T-cell (primary cell): ENCODE measurements around the gene NLRP9. TPM values are rescaled to one million over a fixed set of nuclear protein-coding genes. Genes with fewer than 3 reads are reported as not detected.

Source experiments
- ATAC-seq, 4 experiments: fragments of 200-7000 bp in 3 of 4; fragments of 150-1000 bp in 1 of 4; cut with Tn5 transposase; replicated peaks in 1 of 4; 1 replicate in 3 of 4; 2 replicates in 1 of 4; pipeline ENCODE4 v1.10.0; 2021; ENCODE audit warnings: moderate library complexity in 3 of 4, mild to moderate bottlenecking in 2 of 4, moderate number of reproducible peaks in 1 of 4
- CTCF ChIA-PET, 2 donors: fragments of 300-600 bp; sonication (Branson Sonifier 250); formaldehyde crosslinking; loops; one replicate each; lab custom pipeline; 2022; ENCODE audit warnings: antibody characterized with exemption in 2 of 2; lab: Charles Lee
- POLR2A ChIA-PET, 2 donors: fragments of 300-600 bp; sonication (Branson Sonifier 250); formaldehyde crosslinking; loops; one replicate each; lab custom pipeline; 2022; ENCODE audit warnings: antibody characterized with exemption in 2 of 2; lab: Charles Lee
- DNase-seq, 35 experiments: peaks; one replicate each; pipeline versions ENCODE4 v3.0.0 to v3.0.0-alpha.2; 2013 to 2023
- H3K27ac ChIP-seq: one replicate; pipeline ENCODE4 v1.5.1; 2013; ENCODE audit warnings: low read length
- H3K27me3 ChIP-seq, 2 experiments: replicated peaks in 1 of 2; 1 replicate in 1 of 2; 2 replicates in 1 of 2; pipeline versions ENCODE4 v1.6.1 to v1.7.0; 2013; ENCODE audit warnings: low read length in 1 of 2, mixed read lengths in 1 of 2; ENCODE audit not compliant: control insufficient read depth in 2 of 2, insufficient read depth in 2 of 2; ENCODE audit errors: extremely low read depth in 1 of 2
- H3K36me3 ChIP-seq, 2 donors: 1 replicate in 1 of 2; 2 replicates in 1 of 2; pipeline versions ENCODE4 v1.6.1 to v1.7.0; 2013; ENCODE audit warnings: low read length in 1 of 2; ENCODE audit not compliant: control insufficient read depth in 2 of 2, insufficient read depth in 1 of 2; ENCODE audit errors: extremely low read depth in 1 of 2
- H3K4me1 ChIP-seq, 2 experiments: 1 replicate in 1 of 2; 2 replicates in 1 of 2; pipeline versions ENCODE4 v1.6.1 to v1.7.0; 2013; ENCODE audit warnings: low read length in 2 of 2, mixed read lengths in 1 of 2; ENCODE audit not compliant: insufficient read depth in 2 of 2, control insufficient read depth in 1 of 2; ENCODE audit errors: extremely low read depth in 1 of 2
- H3K4me3 ChIP-seq, 2 donors: 1 replicate in 1 of 2; 2 replicates in 1 of 2; pipeline versions ENCODE4 v1.5.1 to v1.7.0; 2013; ENCODE audit warnings: mild to moderate bottlenecking in 2 of 2, low read length in 1 of 2, moderate library complexity in 1 of 2; ENCODE audit not compliant: control insufficient read depth in 1 of 2; ENCODE audit errors: extremely low read depth in 1 of 2
- H3K9me3 ChIP-seq: 2 replicates; pipeline ENCODE4 v1.7.0; 2013
- H3K27ac Mint-ChIP-seq, 2 donors: one replicate each; pipeline ENCODE4 v1.8.0; 2020 to 2021; ENCODE audit warnings: mild to moderate bottlenecking in 2 of 2, mixed read lengths in 2 of 2
- H3K27me3 Mint-ChIP-seq, 2 donors: one replicate each; pipeline ENCODE4 v1.8.0; 2021 to 2022; ENCODE audit warnings: mixed read lengths in 2 of 2
- H3K36me3 Mint-ChIP-seq: one replicate; pipeline ENCODE4 v1.8.0; 2021; ENCODE audit warnings: mixed read lengths
- H3K4me1 Mint-ChIP-seq, 3 donors: one replicate each; pipeline ENCODE4 v1.8.0; 2020 to 2022; ENCODE audit warnings: mixed read lengths in 3 of 3, mild to moderate bottlenecking in 1 of 3
- H3K4me3 Mint-ChIP-seq, 3 donors: one replicate each; pipeline ENCODE4 v1.8.0; 2020 to 2022; ENCODE audit warnings: mild to moderate bottlenecking in 3 of 3, mixed read lengths in 3 of 3, moderate library complexity in 3 of 3
- H3K9me3 Mint-ChIP-seq, 3 donors: one replicate each; pipeline ENCODE4 v1.8.0; 2020 to 2022; ENCODE audit warnings: mixed read lengths in 3 of 3
- WGBS: methylation state at CpG from one replicate; pipeline ENCODE4 v1.1.5; 2013; ENCODE audit warnings: missing lambda C conversion rate; ENCODE audit not compliant: insufficient coverage; 5-methylcytosine and 5-hydroxymethylcytosine counted together
- total RNA-seq, 35 experiments: library from RNA in 6 of 35; stranded (reverse) in 6 of 35; fragments of 120-200 nt in 1 of 35; gene quantifications; one replicate each; pipeline versions ENCODE4 v1.2.1 to v1.2.4 and lab custom pipeline; 2013 to 2026

Gene NLRP9
- total RNA-seq, 5 donors from 2014 or later (not counting 1 experiment from before 2014, with no cell fraction given): not detected

GRCh38 chr19:55699221-55699620, 39.0 kb downstream of the NLRP9 start:
- ChIA-PET POLR2A (no interaction called here), CTCF (no interaction called here)
- H3K9me3 Mint-ChIP-seq: no peaks in the 10 kb centered on the region
- Histone ChIP-seq H3K4me1 (peaks cover 0 to 8% of the 10 kb centered on the region in 2 experiments), H3K9me3 (no peaks in the 10 kb centered on the region), H3K27me3 (no peaks in the 10 kb centered on the region), H3K4me3 (no peak overlapping the region), H3K36me3 (peaks cover 28 to 33% of the 10 kb centered on the region in 2 donors), H3K27ac (no peak overlapping the region)
- no peak overlapping the region for H3K27ac Mint-ChIP-seq
- H3K27me3 Mint-ChIP-seq: no peaks in the 10 kb centered on the region
- peaks cover 23% of the 10 kb centered on the region for H3K36me3 Mint-ChIP-seq
- no peak overlapping the region for H3K4me3 Mint-ChIP-seq
- H3K4me1 Mint-ChIP-seq: peaks cover 4 to 5% (median 4%) of the 10 kb centered on the region in 3 donors
- 97% methylated on average over 6 of the region's 11 CpGs for WGBS
- DNase-seq (no peak), ATAC-seq (no peak)

DNA sequence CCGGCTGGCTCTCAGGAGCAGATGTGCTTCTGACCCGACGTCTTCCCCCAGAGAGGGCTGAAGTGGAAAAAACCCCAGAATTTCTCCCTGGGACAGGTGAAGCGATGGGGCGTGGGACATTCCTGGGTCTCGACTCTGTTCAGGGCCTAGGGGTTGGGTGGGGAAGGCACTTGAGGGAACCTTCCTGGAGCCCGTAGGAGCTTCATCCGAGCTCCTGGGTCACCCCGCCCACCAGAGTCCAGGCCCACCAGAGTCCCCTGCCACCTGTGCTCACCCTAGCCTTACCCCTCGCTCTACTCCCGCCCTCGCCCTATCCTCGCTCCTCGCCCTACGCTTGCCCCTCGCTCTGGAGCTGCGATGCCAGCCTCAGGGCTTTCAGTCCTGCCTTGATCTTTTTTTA, 39.9 kb downstream of the NLRP9 start:
- H3K27ac ChIP-seq: no peak overlapping the region
- DNase-seq (no peak), ATAC-seq (no peak)
- Mint-ChIP-seq H3K4me1 (no peaks in the 10 kb centered on the region), H3K4me3 (no peak overlapping the region), H3K27me3 (no peaks in the 10 kb centered on the region), H3K36me3 (peaks cover 24% of the 10 kb centered on the region), H3K27ac (no peak overlapping the region), H3K9me3 (no peaks in the 10 kb centered on the region)
- 95% methylated on average over 15 of the region's 17 CpGs for WGBS
- ChIA-PET CTCF (no interaction called here), POLR2A (interaction anchor here in 1 of 2 donors (0.6 kb wide), 1 partner anchor 731 kb away, joined by 4 read pairs; no protein-coding TSS in a partner anchor)
- H3K4me3 ChIP-seq: no peak overlapping the region
- H3K36me3 ChIP-seq: peaks cover 31 to 41% of the 10 kb centered on the region in 2 donors
- no peaks in the 10 kb centered on the region for H3K27me3 ChIP-seq
- no peaks in the 10 kb centered on the region for H3K9me3 ChIP-seq
- no peaks in the 10 kb centered on the region for H3K4me1 ChIP-seq

GRCh38 chr19:55697698-55698097, 40.5 kb downstream of the NLRP9 start:
- H3K27me3 Mint-ChIP-seq: no peaks in the 10 kb centered on the region
- 90% methylated on average over 6 of the region's 8 CpGs for WGBS
- H3K27ac ChIP-seq: no peak overlapping the region
- H3K4me3 ChIP-seq: no peak overlapping the region
- no peaks in the 10 kb centered on the region for H3K9me3 ChIP-seq
- no peak overlapping the region for H3K27ac Mint-ChIP-seq
- POLR2A ChIA-PET: interaction anchor here in 1 of 2 donors (0.6 kb wide), 1 partner anchor 730 kb away, joined by 4 read pairs; no protein-coding TSS in a partner anchor
- ATAC-seq (no peak), DNase-seq (no peak)
- peaks cover 24% of the 10 kb centered on the region for H3K36me3 Mint-ChIP-seq
- no peaks in the 10 kb centered on the region for H3K4me1 ChIP-seq
- no peaks in the 10 kb centered on the region for H3K27me3 ChIP-seq
- H3K36me3 ChIP-seq: peaks cover 35 to 47% of the 10 kb centered on the region in 2 donors
- H3K9me3 Mint-ChIP-seq: no peaks in the 10 kb centered on the region
- CTCF ChIA-PET: no interaction called here
- H3K4me1 Mint-ChIP-seq: no peaks in the 10 kb centered on the region
- no peak overlapping the region for H3K4me3 Mint-ChIP-seq

DNA sequence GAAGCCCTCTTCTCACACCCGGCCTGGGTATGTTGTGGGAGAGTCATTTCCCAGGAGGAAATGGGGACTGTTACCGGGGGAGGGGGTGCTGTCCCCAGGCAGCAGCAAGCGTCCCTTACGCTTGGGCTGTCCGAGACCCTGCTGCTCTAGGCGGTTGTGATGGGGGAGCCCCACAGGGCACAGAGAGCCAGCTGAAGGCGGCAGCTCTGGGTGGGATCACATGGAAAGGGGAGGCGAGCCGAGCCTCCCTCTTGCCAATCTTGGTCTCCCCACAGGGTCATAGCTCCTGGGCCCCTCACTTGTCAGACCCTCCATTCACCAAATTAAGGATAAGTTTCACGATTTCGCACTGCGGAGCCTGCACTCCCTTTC, 41.1 kb downstream of the NLRP9 start:
- Mint-ChIP-seq H3K36me3 (peaks cover 20% of the 10 kb centered on the region), H3K27me3 (no peaks in the 10 kb centered on the region), H3K27ac (no peak overlapping the region), H3K4me3 (no peak overlapping the region), H3K9me3 (no peaks in the 10 kb centered on the region), H3K4me1 (no peaks in the 10 kb centered on the region)
- no peaks in the 10 kb centered on the region for H3K27me3 ChIP-seq
- DNase-seq (no peak), ATAC-seq (no peak)
- CTCF ChIA-PET: no interaction called here
- POLR2A ChIA-PET: no interaction called here
- 94% methylated on average over 5 of the region's 12 CpGs for WGBS
- H3K36me3 ChIP-seq: peaks cover 31 to 48% of the 10 kb centered on the region in 2 donors
- no peak overlapping the region for H3K4me3 ChIP-seq
- no peak overlapping the region for H3K27ac ChIP-seq
- H3K9me3 ChIP-seq: no peaks in the 10 kb centered on the region
- H3K4me1 ChIP-seq: no peaks in the 10 kb centered on the region

DNA sequence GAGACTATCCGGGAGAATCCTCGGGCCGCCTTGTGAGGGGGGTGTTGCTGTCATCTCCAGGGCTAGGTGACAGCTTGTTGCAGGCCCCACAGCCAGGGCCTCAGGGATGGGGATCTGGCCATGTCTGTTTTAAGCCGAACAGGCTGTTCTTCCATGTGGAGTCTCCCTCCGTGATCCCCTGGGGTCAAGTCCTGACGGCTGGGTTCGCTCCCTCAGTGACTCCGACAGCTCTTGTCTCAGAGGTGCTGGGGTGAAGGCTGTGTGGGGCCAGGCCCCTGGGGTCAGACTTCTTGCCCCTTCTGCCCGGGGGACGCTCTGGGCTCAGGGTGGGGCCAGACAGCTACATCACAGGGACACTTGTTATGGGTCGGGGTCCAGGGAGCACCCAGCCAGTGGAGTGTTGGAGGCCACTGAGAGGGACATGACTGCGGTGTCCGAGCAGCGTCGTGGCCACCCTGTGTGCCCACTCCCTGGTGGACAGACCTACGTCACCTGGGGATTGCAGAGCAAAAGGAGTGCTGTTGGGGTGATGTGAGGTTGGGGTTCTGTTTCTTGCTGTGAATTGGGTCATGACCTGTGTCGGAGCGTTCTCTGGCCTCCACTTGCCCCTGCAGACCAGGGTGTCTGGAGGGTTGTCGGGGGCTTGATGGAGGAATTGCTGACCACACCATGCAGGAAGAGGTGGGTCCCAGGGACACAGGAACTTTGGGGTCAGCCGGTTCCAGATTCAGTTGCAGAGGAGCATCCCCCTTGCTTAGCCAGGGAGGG, 41.7 kb downstream of the NLRP9 start:
- CTCF ChIA-PET: no interaction called here
- Histone ChIP-seq H3K9me3 (no peaks in the 10 kb centered on the region), H3K27ac (no peak overlapping the region), H3K4me3 (no peak overlapping the region), H3K4me1 (no peaks in the 10 kb centered on the region), H3K36me3 (peaks cover 30 to 49% of the 10 kb centered on the region in 2 donors), H3K27me3 (no peaks in the 10 kb centered on the region)
- DNase-seq (no peak), ATAC-seq (no peak)
- H3K27me3 Mint-ChIP-seq: no peaks in the 10 kb centered on the region
- H3K9me3 Mint-ChIP-seq: no peaks in the 10 kb centered on the region
- H3K4me1 Mint-ChIP-seq: no peaks in the 10 kb centered on the region
- H3K36me3 Mint-ChIP-seq: peaks cover 20% of the 10 kb centered on the region
- no peak overlapping the region for H3K27ac Mint-ChIP-seq
- POLR2A ChIA-PET: no interaction called here
- 96% methylated on average over 14 of the region's 20 CpGs for WGBS
- H3K4me3 Mint-ChIP-seq: no peak overlapping the region

DNA sequence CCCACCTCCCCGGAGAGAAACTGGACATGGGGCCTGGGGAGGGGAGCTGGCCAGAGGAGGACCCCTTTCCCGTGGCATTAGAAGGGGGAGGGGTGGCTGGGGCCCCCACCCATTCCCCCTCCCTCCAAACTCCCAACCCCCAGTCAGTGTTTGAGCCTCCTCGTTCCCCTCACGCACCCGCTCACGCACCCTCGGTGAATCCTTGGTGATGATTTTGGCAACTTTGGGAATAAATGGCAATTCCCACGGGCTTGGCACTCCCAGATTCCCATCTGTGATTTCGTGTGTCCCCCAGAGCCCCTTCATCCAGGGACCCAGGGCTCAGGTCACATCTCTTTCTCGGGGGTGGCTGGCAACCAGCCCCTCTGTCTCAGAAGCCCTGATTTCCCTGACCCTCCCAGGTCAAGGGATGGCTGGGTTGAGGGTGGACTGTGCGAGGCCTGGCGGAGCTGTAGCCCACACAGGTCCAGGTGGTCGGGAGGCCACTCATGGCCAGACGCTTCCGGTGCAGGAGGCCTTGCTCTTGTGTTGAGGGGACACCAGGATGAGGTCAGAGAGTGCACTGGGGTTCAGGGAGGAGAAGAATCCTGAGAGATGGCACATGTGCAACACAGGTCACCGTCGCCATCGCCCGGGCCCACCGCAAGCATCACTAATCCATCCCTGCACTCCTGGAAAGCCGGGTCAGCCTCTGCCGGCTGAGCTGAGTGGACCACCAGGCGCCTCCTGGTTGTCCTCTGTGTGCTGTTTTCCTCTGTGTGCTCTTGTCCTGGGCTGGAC, 42.5 kb downstream of the NLRP9 start:
- H3K36me3 ChIP-seq: peaks cover 33 to 54% of the 10 kb centered on the region in 2 donors
- DNase-seq (no peak), ATAC-seq (no peak)
- no peaks in the 10 kb centered on the region for H3K27me3 Mint-ChIP-seq
- H3K4me1 Mint-ChIP-seq: no peaks in the 10 kb centered on the region
- ChIA-PET POLR2A (no interaction called here), CTCF (no interaction called here)
- H3K4me3 ChIP-seq: no peak overlapping the region
- no peak overlapping the region for H3K27ac Mint-ChIP-seq
- 97% methylated on average over 17 of the region's 23 CpGs for WGBS
- H3K27me3 ChIP-seq: no peaks in the 10 kb centered on the region
- no peak overlapping the region for H3K27ac ChIP-seq
- H3K9me3 ChIP-seq: no peaks in the 10 kb centered on the region
- H3K36me3 Mint-ChIP-seq: peaks cover 20% of the 10 kb centered on the region
- no peak overlapping the region for H3K4me3 Mint-ChIP-seq
- H3K9me3 Mint-ChIP-seq: no peaks in the 10 kb centered on the region
- no peaks in the 10 kb centered on the region for H3K4me1 ChIP-seq
